HEK293 (cell line): ENCODE measurements around the gene SORCS3.

Experiments used
- CTCF ChIA-PET: fragments of 350-600 bp; formaldehyde crosslinking; extraction: SDS; loops from one replicate; lab custom pipeline; 2021; ENCODE audit warnings: antibody characterized with exemption; lab: Yijun Ruan, JAX
- POLR2A ChIA-PET: fragments of 300-600 bp; formaldehyde crosslinking; extraction: SDS; loops from one replicate; lab custom pipeline; 2020; ENCODE audit warnings: antibody characterized with exemption, inconsistent platforms; lab: Yijun Ruan, JAX
- H3K27ac ChIP-seq: fragments of 200-500 bp; sonication (Bioruptor generic); 2 replicates; pipeline ENCODE4 v1.5.1; 2014; ENCODE audit warnings: low read depth, low read length, control low read depth, inconsistent platforms; ENCODE audit errors: extremely low read depth
- H3K36me3 ChIP-seq, 2 experiments: fragments of 200-500 bp in 1 of 2; sonication (Bioruptor generic) in 1 of 2; 1 replicate in 1 of 2; 2 replicates in 1 of 2; pipeline ENCODE4 v1.5.1; 2014 to 2017; ENCODE audit warnings: inconsistent platforms in 2 of 2, low read length in 2 of 2; ENCODE audit not compliant: control insufficient read depth in 2 of 2, insufficient read depth in 1 of 2
- H3K4me1 ChIP-seq: fragments of 200-500 bp; sonication (Bioruptor generic); 2 replicates; pipeline ENCODE4 v1.5.1; 2014; ENCODE audit warnings: mild to moderate bottlenecking, low read length, inconsistent platforms; ENCODE audit not compliant: control insufficient read depth, insufficient read depth
- H3K4me3 ChIP-seq: 2 replicates; pipeline ENCODE4 v1.5.1; 2011; ENCODE audit warnings: low read depth, mild to moderate bottlenecking, control low read depth, low read length, moderate library complexity
- H3K9me3 ChIP-seq: fragments of 200-500 bp; sonication (Bioruptor generic); 2 replicates; pipeline ENCODE4 v1.5.1; 2014; ENCODE audit warnings: low read depth, low read length, inconsistent platforms; ENCODE audit not compliant: control insufficient read depth, insufficient read depth
- GFI1B ChIP-seq: fragments of 450-650 bp; formaldehyde crosslinking; IDR thresholded peaks from 2 replicates; pipeline ENCODE4 v1.5.1; 2016; ENCODE audit warnings: missing biosample characterization, missing genetic modification characterization
- HOXD13 ChIP-seq: sonication (generic); formaldehyde crosslinking; IDR thresholded peaks from 2 replicates; pipeline ENCODE4 v1.8.0; 2022; ENCODE audit warnings: missing genetic modification reagents, borderline replicate concordance
- IKZF3 ChIP-seq: fragments of 450-650 bp; IDR thresholded peaks from 2 replicates; pipeline ENCODE4 v1.5.0; 2018; ENCODE audit warnings: missing biosample characterization, mild to moderate bottlenecking, missing genetic modification characterization, moderate library complexity
- KLF16 ChIP-seq: fragments of 450-650 bp; formaldehyde crosslinking; IDR thresholded peaks from 2 replicates; pipeline ENCODE4 v1.5.1; 2017; ENCODE audit warnings: missing biosample characterization, missing genetic modification characterization
- PRDM6 ChIP-seq: fragments of 450-650 bp; formaldehyde crosslinking; IDR thresholded peaks from 2 replicates; pipeline ENCODE4 v1.5.1; 2017; ENCODE audit warnings: missing biosample characterization, missing genetic modification characterization
- SP7 ChIP-seq: fragments of 450-650 bp; formaldehyde crosslinking; IDR thresholded peaks from 2 replicates; pipeline ENCODE4 v1.5.1; 2016; ENCODE audit warnings: missing biosample characterization, missing genetic modification characterization
- WT1 ChIP-seq: fragments of 450-650 bp; formaldehyde crosslinking; IDR thresholded peaks from 2 replicates; pipeline ENCODE4 v1.5.1; 2016; ENCODE audit warnings: missing biosample characterization, missing genetic modification characterization
- ZBTB17 ChIP-seq: fragments of 450-650 bp; formaldehyde crosslinking; IDR thresholded peaks from 2 replicates; pipeline ENCODE4 v1.5.1; 2016; ENCODE audit warnings: missing biosample characterization, missing genetic modification characterization
- ZBTB6 ChIP-seq: fragments of 450-650 bp; formaldehyde crosslinking; IDR thresholded peaks from 2 replicates; pipeline ENCODE4 v1.5.1; 2017; ENCODE audit warnings: missing biosample characterization, missing genetic modification characterization
- ZEB2 ChIP-seq: fragments of 450-650 bp; formaldehyde crosslinking; IDR thresholded peaks from 2 replicates; pipeline ENCODE4 v1.5.1; 2016; ENCODE audit warnings: missing biosample characterization, missing genetic modification characterization
- ZFHX2 ChIP-seq: fragments of 450-650 bp; formaldehyde crosslinking; conservative IDR thresholded peaks from 2 replicates; pipeline ENCODE4 v1.5.1; 2016; ENCODE audit warnings: missing biosample characterization, missing genetic modification characterization
- ZFP69B ChIP-seq: fragments of 450-650 bp; formaldehyde crosslinking; IDR thresholded peaks from 2 replicates; pipeline ENCODE4 v1.5.1; 2016; ENCODE audit warnings: missing biosample characterization, missing genetic modification characterization
- ZNF10 ChIP-seq: fragments of 450-650 bp; formaldehyde crosslinking; IDR thresholded peaks from 2 replicates; pipeline ENCODE4 v1.5.1; 2017; ENCODE audit warnings: missing biosample characterization, missing genetic modification characterization
- ZNF157 ChIP-seq: fragments of 450-650 bp; formaldehyde crosslinking; IDR thresholded peaks from 2 replicates; pipeline ENCODE4 v1.5.1; 2016; ENCODE audit warnings: missing biosample characterization, missing genetic modification characterization
- ZNF169 ChIP-seq: fragments of 450-650 bp; formaldehyde crosslinking; IDR thresholded peaks from 2 replicates; pipeline ENCODE4 v1.5.1; 2016; ENCODE audit warnings: missing biosample characterization, missing genetic modification characterization
- ZNF274 ChIP-seq, 2 experiments: fragments of 200-500 bp in 1 of 2; fragments of 450-650 bp in 1 of 2; sonication (Bioruptor generic) in 1 of 2; formaldehyde crosslinking in 1 of 2; IDR thresholded peaks; 2 replicates each; pipeline versions ENCODE4 v1.5.1 to v1.6.1; 2014 to 2016; ENCODE audit warnings: borderline replicate concordance in 1 of 2, inconsistent platforms in 1 of 2, low read length in 1 of 2, missing biosample characterization in 1 of 2, missing genetic modification characterization in 1 of 2
- ZNF341 ChIP-seq: fragments of 450-650 bp; formaldehyde crosslinking; IDR thresholded peaks from 2 replicates; pipeline ENCODE4; 2016; ENCODE audit warnings: low read depth, missing biosample characterization, missing genetic modification characterization
- ZNF404 ChIP-seq: fragments of 450-650 bp; formaldehyde crosslinking; IDR thresholded peaks from 2 replicates; pipeline ENCODE4 v1.5.1; 2017; ENCODE audit warnings: missing biosample characterization, missing genetic modification characterization
- ZNF549 ChIP-seq: fragments of 450-650 bp; IDR thresholded peaks from 2 replicates; pipeline ENCODE4 v1.5.1; 2018; ENCODE audit warnings: missing biosample characterization, missing genetic modification characterization, mild to moderate bottlenecking, inconsistent platforms, moderate library complexity
- ZNF561 ChIP-seq: fragments of 450-650 bp; IDR thresholded peaks from 2 replicates; pipeline ENCODE4 v1.5.1; 2018; ENCODE audit warnings: missing biosample characterization, missing genetic modification characterization, borderline replicate concordance
- ZNF610 ChIP-seq: fragments of 450-650 bp; formaldehyde crosslinking; IDR thresholded peaks from 2 replicates; pipeline ENCODE4 v1.5.1; 2016; ENCODE audit warnings: missing biosample characterization, missing genetic modification characterization, borderline replicate concordance
- ZNF626 ChIP-seq: fragments of 450-650 bp; sonication (Bioruptor Pico); formaldehyde crosslinking; IDR thresholded peaks from 2 replicates; pipeline ENCODE4 v1.5.1; 2018; ENCODE audit warnings: missing biosample characterization, missing genetic modification characterization, inconsistent platforms
- ZNF645 ChIP-seq: fragments of 450-650 bp; formaldehyde crosslinking; IDR thresholded peaks from 2 replicates; pipeline ENCODE4; 2016; ENCODE audit warnings: missing biosample characterization, missing genetic modification characterization
- ZNF707 ChIP-seq: fragments of 450-650 bp; formaldehyde crosslinking; IDR thresholded peaks from 2 replicates; pipeline ENCODE4 v1.5.1; 2016; ENCODE audit warnings: missing biosample characterization, missing genetic modification characterization
- ZNF830 ChIP-seq: fragments of 450-650 bp; IDR thresholded peaks from 2 replicates; pipeline ENCODE4 v1.5.0; 2018; ENCODE audit warnings: missing biosample characterization, missing genetic modification characterization, low read depth, mild to moderate bottlenecking, moderate library complexity
- ZSCAN18 ChIP-seq: fragments of 450-650 bp; formaldehyde crosslinking; IDR thresholded peaks from 2 replicates; pipeline ENCODE4 v1.5.1; 2016; ENCODE audit warnings: missing biosample characterization, missing genetic modification characterization

The SORCS3 gene

GRCh38 chr10:105237685-105238084, 596.6 kb downstream of the SORCS3 start:
- CTCF ChIA-PET: no interaction called here
- H3K4me1 ChIP-seq: no peaks in the 10 kb centered on the region
- TF ChIP-seq ZFHX2 (tag by site-specific recombination): no peak
- no peak for TF ChIP-seq PRDM6
- TF ChIP-seq ZNF830 (tag by site-specific recombination): no peak
- TF ChIP-seq ZBTB17 (tag by site-specific recombination): no peak
- no peak for TF ChIP-seq ZNF157 (tag by site-specific recombination)
- no peak for TF ChIP-seq GFI1B (tag by site-specific recombination)
- TF ChIP-seq, all 188 proteins: peak for 0
- Histone ChIP-seq H3K4me3 (no peak overlapping the region), H3K27ac (no peak overlapping the region), H3K9me3 (no peaks in the 10 kb centered on the region), H3K36me3 (no peaks in the 10 kb centered on the region)
- POLR2A ChIA-PET: no interaction called here

GRCh38 chr10:105239311-105240219, 598.5 kb downstream of the SORCS3 start:
- H3K9me3 ChIP-seq: no peaks in the 10 kb centered on the region
- H3K36me3 ChIP-seq: no peaks in the 10 kb centered on the region
- TF ChIP-seq ZNF645 (tag by site-specific recombination): no peak
- TF ChIP-seq ZNF341 (tag by site-specific recombination): no peak
- TF ChIP-seq WT1 (tag by site-specific recombination): no peak
- no peak for TF ChIP-seq ZNF610 (tag by site-specific recombination)
- no peak for TF ChIP-seq KLF16
- no peak for TF ChIP-seq ZNF274 (IDR thresholded peaks at IDR 0.05; ENCODE audit: low read length)
- TF ChIP-seq ZNF274 (tag by site-specific recombination; IDR thresholded peaks at IDR 0.05; ENCODE audit: borderline replicate concordance): no peak
- no peak for TF ChIP-seq HOXD13 (CRISPR knock-in tag)
- TF ChIP-seq ZNF549: no peak
- no peak for TF ChIP-seq ZFP69B (tag by site-specific recombination)
- TF ChIP-seq SP7: no peak
- TF ChIP-seq ZNF169 (tag by site-specific recombination): no peak
- TF ChIP-seq ZNF404 (tag by site-specific recombination): no peak
- TF ChIP-seq ZSCAN18 (tag by site-specific recombination): no peak
- TF ChIP-seq ZNF626 (tag by site-specific recombination): no peak
- TF ChIP-seq ZEB2 (tag by site-specific recombination): no peak
- TF ChIP-seq ZBTB6 (tag by site-specific recombination): no peak
- TF ChIP-seq ZNF561: no peak
- TF ChIP-seq IKZF3 (tag by site-specific recombination): no peak
- TF ChIP-seq ZNF707 (tag by site-specific recombination): no peak
- TF ChIP-seq ZNF10 (tag by site-specific recombination): no peak
- no peaks in the 10 kb centered on the region for H3K4me1 ChIP-seq
- H3K27ac ChIP-seq: no peak overlapping the region
- POLR2A ChIA-PET: no interaction called here
- CTCF ChIA-PET: no interaction called here
- no peak overlapping the region for H3K4me3 ChIP-seq
